Activated T-helper 1 cell treated with anti-CD3 and anti-CD28 coated beads, Interleukin-12 subunit alpha, Interleukin-12 subunit beta, Interleukin-2, Interleukin-4 antibody, amounts not matched to agents 30 ng/mL and 10 ng/mL and 1 ng/mL, durations not matched to agents 14 hours and 24 hours and 36 hours (primary cell): ENCODE data around the gene ELOVL5. TPM values are rescaled to one million over a fixed set of nuclear protein-coding genes. Genes with fewer than 3 reads are reported as not detected.
"Not testable (repeated sequence)": the region's sequence is repeated elsewhere in the genome, so short reads cannot be mapped to it uniquely, and the experiment has no call there.

Experiments
- DNase-seq: peaks from one replicate; pipeline ENCODE4 v3.0.0; 2021; ENCODE audit warnings: low spot score
- H3K27ac Mint-ChIP-seq: one replicate; pipeline ENCODE4 v1.8.0; 2021; ENCODE audit warnings: mild to moderate bottlenecking, mixed read lengths
- H3K27me3 Mint-ChIP-seq: one replicate; pipeline ENCODE4 v1.8.0; 2022; ENCODE audit warnings: mild to moderate bottlenecking, moderate library complexity, mixed read lengths; ENCODE audit not compliant: insufficient read depth
- H3K36me3 Mint-ChIP-seq: one replicate; pipeline ENCODE4 v1.8.0; 2021; ENCODE audit warnings: low read depth, mixed read lengths
- H3K4me1 Mint-ChIP-seq: one replicate; pipeline ENCODE4 v1.8.0; 2021; ENCODE audit warnings: low read depth, mixed read lengths
- H3K4me3 Mint-ChIP-seq: one replicate; pipeline ENCODE4 v1.8.0; 2021; ENCODE audit warnings: mild to moderate bottlenecking, moderate library complexity, mixed read lengths
- H3K9me3 Mint-ChIP-seq: one replicate; pipeline ENCODE4 v1.8.0; 2021; ENCODE audit warnings: mixed read lengths
- intact Hi-C: fragments of 100-400 bp; cut with micrococcal nuclease; formaldehyde crosslinking; loops from one replicate; pipeline ENCODE4 v1.15.1; 2024
- total RNA-seq: library from RNA; stranded (reverse); gene quantifications from 2 replicates; pipeline ENCODE4 v1.2.3, GENCODE V29; 2022

The ELOVL5 gene
- total RNA-seq, 1 donor from 2014 or later: 121 TPM

DNA sequence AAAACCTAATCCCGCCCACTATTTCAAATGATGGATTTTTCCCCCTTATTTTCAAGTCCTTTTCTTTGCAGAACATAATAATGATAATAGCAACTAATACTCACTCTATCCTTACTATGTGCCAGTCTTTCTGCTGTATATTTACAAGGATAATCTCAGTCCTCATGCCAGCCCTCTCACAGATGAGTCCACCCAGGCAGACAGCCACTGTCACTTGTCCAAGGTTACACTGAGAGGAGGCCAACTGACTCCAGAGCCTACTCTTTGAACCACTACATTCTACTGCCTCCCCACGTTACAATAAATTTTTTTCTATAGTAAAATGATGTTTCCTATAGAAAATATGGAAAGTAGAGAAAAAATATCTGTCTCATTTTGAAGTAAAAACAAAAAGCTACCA is 30.9 kb downstream of the ELOVL5 start:
- Mint-ChIP-seq H3K36me3 (peaks cover 12% of the 10 kb centered on the region), H3K4me3 (no peak overlapping the region), H3K27ac (no peak overlapping the region), H3K27me3 (no peaks in the 10 kb centered on the region), H3K4me1 (peaks cover 46% of the 10 kb centered on the region), H3K9me3 (no peaks in the 10 kb centered on the region)
- intact Hi-C loops: no loop called here
- DNase-seq: no peak

DNA sequence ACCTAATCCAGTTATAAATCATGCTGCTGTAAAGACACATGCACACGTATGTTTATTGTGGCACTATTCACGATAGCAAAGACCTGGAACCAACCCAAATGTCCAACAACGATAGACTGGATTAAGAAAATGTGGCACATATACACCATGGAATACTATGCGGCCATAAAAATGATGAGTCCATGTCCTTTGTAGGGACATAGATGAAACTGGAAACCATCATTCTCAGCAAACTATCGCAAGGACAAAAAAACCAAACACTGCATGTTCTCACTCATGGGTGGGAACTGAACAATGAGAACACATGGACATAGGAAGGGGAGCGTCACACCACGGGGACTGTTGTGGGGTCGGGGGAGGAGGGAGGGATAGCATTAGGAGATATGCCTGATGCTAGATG is 31.5 kb downstream of the ELOVL5 start:
- H3K4me3 Mint-ChIP-seq, H3K27me3 Mint-ChIP-seq, H3K9me3 Mint-ChIP-seq, H3K27ac Mint-ChIP-seq, intact Hi-C loops, DNase-seq: not testable (repeated sequence)
- peaks cover 14% of the 10 kb centered on the region for H3K36me3 Mint-ChIP-seq
- peaks cover 46% of the 10 kb centered on the region for H3K4me1 Mint-ChIP-seq

DNA sequence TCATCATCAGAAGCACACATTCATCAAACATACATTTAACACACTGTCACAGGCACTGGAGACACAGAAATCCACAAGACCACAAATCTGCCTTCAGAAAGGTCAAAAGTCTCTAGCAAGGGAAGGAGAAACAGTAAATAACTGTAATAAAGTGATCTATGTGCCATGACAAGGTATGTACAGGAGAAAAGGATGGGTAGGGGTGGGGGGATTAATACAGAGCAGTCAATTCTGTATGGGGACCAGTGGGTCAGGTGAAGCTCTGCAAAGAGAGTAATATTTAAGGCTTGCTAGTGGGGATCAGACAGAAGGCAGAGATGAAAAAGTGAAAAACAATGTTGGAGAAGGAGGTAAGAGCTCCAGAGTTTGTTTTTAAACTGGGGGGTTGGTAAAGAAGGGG is 32.6 kb downstream of the ELOVL5 start:
- H3K27ac Mint-ChIP-seq: no peak overlapping the region
- peaks cover 21% of the 10 kb centered on the region for H3K36me3 Mint-ChIP-seq
- H3K4me1 Mint-ChIP-seq: peaks cover 52% of the 10 kb centered on the region
- intact Hi-C loops: no loop called here
- H3K27me3 Mint-ChIP-seq: no peaks in the 10 kb centered on the region
- no peaks in the 10 kb centered on the region for H3K9me3 Mint-ChIP-seq
- no peak for DNase-seq
- H3K4me3 Mint-ChIP-seq: no peak overlapping the region

DNA sequence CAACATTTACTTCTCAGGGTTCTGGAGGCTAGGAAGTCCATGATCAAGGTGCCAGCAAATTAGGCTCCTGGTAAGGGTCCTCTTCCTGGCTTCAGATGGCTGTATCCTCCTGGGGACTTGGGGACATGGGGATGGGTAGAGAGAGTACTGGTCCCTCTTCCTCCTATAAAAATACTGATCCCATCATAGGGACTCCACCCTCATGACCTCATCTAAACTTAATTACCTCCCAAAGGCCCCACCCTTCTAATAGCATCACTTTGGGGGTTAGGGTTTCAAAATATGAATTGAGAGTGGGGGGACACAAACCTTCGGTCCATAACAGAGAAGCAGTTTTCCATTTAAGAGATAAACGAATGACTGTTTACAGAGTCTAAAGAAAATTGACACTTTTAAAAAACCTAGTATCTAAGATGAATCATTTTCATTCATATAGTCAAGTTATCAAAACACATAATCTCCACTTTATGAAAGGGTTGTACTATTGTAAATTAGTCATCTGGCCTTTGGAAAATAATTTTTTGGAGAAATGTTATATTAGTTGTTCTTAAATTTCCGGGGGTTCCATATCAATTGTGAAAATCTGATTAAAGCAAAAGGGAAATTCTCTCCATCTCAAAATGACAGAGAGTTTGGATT is 33.5 kb downstream of the ELOVL5 start:
- no peak overlapping the region for H3K4me3 Mint-ChIP-seq
- H3K4me1 Mint-ChIP-seq: peaks cover 61% of the 10 kb centered on the region
- no peak overlapping the region for H3K27ac Mint-ChIP-seq
- no peaks in the 10 kb centered on the region for H3K9me3 Mint-ChIP-seq
- no peaks in the 10 kb centered on the region for H3K27me3 Mint-ChIP-seq
- DNase-seq: no peak
- intact Hi-C loops: loop anchor here (1.0 kb wide), 1 partner anchor 8 kb away; no protein-coding TSS in a partner anchor
- H3K36me3 Mint-ChIP-seq: peaks cover 25% of the 10 kb centered on the region

DNA sequence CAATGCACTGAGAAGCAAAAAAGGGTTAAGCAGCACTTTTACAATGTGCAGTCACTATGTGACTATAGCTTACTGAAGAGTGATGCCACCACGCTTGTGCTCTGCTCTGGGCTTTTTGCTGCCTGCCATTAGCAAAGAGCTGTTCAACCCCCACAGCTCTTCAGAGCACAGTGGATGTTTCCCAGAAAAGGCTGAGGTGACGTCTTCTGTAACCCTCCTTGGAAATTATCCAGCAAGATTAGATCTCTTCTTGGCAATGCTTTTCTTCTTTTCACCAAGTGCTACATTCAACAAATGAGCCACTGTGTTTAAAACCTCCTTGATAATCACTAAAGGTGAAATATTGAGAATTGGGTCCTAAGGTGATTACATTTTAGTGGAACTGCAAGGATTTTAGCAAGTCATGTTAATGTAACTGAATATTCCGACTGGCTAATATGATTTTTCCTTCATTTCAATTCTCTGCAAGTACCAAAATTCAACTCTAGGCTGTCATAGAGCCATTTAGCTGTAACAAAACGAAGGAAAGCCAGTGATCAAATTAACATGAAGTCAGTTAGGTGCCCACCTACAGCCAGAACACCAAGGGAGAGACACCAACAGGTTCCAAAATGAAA is 34.9 kb downstream of the ELOVL5 start:
- Mint-ChIP-seq H3K27ac (peak overlapping the region; percentile 46), H3K27me3 (no peaks in the 10 kb centered on the region), H3K4me3 (no peak overlapping the region), H3K4me1 (peaks cover 74% of the 10 kb centered on the region), H3K9me3 (no peaks in the 10 kb centered on the region), H3K36me3 (peaks cover 21% of the 10 kb centered on the region)
- DNase-seq: no peak
- intact Hi-C loops: no loop called here

DNA sequence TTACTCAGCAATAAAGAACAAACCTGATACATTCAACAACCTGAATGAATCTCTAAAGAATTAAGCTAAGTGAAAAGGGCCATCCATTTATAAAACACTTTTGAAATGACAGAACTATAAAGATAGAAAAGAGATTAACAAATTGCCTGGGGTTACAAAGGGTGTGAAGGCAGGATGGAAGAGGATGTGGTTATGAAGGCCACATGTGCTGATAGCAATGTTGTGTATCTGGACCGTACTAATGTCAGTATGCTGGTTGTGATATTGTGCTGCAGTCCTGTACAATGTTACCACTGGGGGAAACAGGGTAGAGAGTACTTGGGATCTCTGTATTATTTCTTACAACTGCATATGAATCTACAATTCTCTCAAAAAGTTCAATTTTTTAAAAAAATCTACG is 36.4 kb downstream of the ELOVL5 start:
- DNase-seq: no peak
- Mint-ChIP-seq H3K36me3 (peaks cover 21% of the 10 kb centered on the region), H3K27ac (peak overlapping the region; percentile 62), H3K27me3 (no peaks in the 10 kb centered on the region), H3K4me3 (peak overlapping the region; percentile 32), H3K4me1 (peaks cover 89% of the 10 kb centered on the region), H3K9me3 (no peaks in the 10 kb centered on the region)
- intact Hi-C loops: no loop called here

DNA sequence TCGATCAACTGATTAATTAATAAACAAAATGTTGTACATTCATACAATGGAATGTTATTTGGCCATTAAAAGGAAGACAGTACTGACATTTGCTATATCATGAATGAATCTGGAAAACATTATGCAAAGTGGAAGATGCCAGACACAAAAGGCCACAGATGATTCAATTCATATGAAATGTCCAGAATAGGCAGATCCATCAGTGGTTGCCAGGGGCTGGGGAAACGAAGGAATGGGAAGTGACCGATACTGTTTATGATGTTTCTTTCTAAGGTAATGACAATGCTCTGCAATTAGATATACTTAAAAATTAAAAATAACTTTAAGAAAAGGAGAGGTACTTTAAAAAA is 37.2 kb downstream of the ELOVL5 start:
- Mint-ChIP-seq H3K27me3 (no peaks in the 10 kb centered on the region), H3K36me3 (peaks cover 21% of the 10 kb centered on the region), H3K9me3 (no peaks in the 10 kb centered on the region), H3K4me1 (peaks cover 97% of the 10 kb centered on the region), H3K27ac (peak overlapping the region; percentile 71), H3K4me3 (no peak overlapping the region)
- DNase-seq: no peak
- intact Hi-C loops: no loop called here

DNA sequence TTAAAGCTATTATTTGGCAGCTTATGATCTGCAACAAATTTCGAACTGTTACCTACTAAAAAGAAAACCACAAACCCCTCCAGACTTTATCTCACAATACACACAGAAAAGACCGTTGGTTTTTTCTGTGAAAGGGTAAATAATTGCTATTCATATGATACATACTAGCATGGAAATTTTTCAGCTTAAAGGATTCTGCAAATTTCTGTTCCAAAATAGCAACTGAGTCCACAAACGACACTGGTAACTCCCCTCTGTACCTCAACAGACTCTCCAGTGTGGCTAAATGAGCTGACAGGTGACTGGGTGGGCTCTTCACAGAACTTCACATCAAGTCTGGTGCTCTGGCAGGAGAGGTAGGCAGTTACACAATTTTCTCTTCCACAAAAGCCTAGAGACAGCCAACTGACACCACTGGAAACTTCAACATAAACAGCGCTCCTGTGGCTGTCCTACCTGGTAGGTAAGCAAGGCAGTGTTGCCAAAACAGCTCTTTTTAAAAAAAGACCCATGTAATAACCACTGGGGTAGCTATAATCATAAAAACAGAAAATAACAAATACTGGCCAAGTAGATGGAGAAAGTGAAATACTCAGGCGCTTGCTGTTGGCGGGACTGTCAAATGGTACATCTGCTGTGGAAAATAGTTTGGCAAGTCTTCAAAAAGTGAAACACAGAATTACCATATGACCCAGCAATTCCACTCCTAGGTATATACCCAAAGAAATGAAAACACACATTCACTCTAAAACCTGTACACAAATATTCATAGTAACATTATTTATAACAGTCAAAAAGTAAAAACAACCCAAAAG is 37.8 kb downstream of the ELOVL5 start:
- Mint-ChIP-seq H3K4me1 (peaks cover 95% of the 10 kb centered on the region), H3K27me3 (no peaks in the 10 kb centered on the region), H3K27ac (peak overlapping the region; percentile 71), H3K4me3 (no peak overlapping the region), H3K36me3 (peaks cover 21% of the 10 kb centered on the region), H3K9me3 (no peaks in the 10 kb centered on the region)
- intact Hi-C loops: no loop called here
- DNase-seq: no peak

DNA sequence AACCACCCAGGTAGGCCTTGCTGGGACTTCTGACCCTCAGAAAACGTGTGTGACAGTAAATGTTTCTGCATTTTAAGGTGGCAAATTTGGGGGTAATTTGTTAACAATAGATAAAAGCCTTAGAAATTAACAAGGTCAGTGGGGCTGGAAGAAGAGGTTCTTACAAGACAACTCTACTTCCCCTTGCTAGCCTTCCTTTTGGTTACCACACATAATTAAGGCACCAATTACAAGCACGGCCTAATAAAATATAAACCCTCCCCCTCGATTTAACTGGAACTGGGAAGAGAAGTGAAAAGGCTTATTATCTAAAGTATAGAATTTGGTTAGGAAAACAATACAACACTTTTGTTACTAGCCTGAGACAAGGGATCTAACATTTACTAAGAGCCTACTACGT is 38.8 kb downstream of the ELOVL5 start:
- Mint-ChIP-seq H3K27me3 (no peaks in the 10 kb centered on the region), H3K4me1 (peaks cover 85% of the 10 kb centered on the region), H3K4me3 (no peak overlapping the region), H3K36me3 (peaks cover 18% of the 10 kb centered on the region), H3K27ac (no peak overlapping the region), H3K9me3 (no peaks in the 10 kb centered on the region)
- intact Hi-C loops: loop anchor here (5.0 kb wide), 2 partner anchors 102 to 117 kb away; no protein-coding TSS in a partner anchor
- DNase-seq: no peak

DNA sequence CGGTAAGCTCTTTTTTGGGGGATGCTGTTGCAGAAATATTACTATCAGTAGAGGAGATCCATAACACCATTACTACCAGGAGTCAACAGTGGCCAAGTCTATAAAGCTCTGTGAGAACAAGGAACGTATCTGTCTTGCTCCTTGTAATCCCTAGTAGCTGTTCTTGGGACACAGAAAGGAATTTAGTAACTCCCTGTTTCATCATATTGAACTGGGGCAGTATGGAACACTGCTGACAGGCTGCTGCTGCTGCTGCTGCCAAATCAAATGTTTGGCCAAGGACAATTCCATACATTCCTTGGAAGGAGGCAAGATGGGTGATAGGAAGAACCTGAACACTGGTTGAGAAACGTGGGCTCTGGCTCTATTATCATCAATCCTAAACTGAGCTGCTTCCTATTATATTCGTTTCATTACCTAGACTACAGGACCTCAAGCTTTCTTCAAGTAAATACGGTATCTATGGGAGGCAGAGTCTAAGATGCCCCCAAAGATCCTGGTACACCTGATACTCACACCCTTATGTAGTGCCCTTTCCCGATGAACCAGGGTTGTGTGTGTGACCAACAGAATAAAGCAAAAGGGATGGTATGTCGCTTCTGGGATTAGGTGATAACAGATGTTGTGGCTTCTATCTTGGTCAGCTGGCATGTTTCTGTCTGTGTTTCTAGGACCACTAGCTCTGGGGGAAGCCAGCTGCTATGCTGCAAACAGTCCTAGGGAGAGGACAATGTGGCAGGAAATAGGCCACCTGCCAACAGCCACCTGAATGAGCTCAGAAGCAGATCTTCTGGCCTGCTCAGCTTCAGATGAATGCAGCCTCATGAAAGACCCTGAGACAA is 39.5 kb downstream of the ELOVL5 start:
- H3K27ac Mint-ChIP-seq: peak overlapping the region; percentile 27
- H3K9me3 Mint-ChIP-seq: no peaks in the 10 kb centered on the region
- DNase-seq: no peak
- H3K27me3 Mint-ChIP-seq: no peaks in the 10 kb centered on the region
- H3K4me3 Mint-ChIP-seq: no peak overlapping the region
- intact Hi-C loops: loop anchor here (5.0 kb wide), 2 partner anchors 103 to 118 kb away; no protein-coding TSS in a partner anchor
- H3K4me1 Mint-ChIP-seq: peaks cover 83% of the 10 kb centered on the region
- H3K36me3 Mint-ChIP-seq: peaks cover 21% of the 10 kb centered on the region

DNA sequence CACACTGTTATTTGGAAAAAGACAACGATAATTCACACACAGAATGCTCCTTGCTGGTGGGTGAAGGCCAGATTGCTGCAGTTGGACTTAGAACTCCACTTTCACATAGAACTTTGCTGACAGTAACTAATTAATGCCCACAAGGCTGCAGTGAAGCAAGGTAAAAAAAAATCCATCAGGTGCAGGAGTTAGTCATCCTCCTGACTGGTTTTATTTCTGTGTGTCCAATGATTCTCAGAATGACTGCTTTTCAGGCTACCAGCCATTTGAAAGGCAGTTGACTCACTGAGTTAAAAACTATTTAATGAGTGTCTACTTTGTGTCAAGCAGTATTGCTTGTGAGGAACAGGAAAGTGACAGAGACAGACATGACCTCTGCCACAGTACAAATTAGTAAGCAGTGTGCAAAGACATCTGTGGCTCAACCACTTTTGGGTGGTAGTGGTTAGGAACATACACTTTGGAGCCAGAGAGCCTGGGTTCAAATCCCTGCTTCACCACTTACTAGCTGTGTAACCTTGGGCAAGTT is 41.9 kb downstream of the ELOVL5 start:
- Mint-ChIP-seq H3K4me1 (peaks cover 83% of the 10 kb centered on the region), H3K36me3 (peaks cover 12% of the 10 kb centered on the region), H3K9me3 (no peaks in the 10 kb centered on the region), H3K27me3 (no peaks in the 10 kb centered on the region), H3K27ac (peak overlapping the region; percentile 18), H3K4me3 (peak overlapping the region; percentile 7)
- peak; percentile 24 for DNase-seq
- intact Hi-C loops: loop anchor here (1.0 to 5.0 kb wide), 8 partner anchors 8 to 120 kb away; partner anchors contain the start of gene ELOVL5

DNA sequence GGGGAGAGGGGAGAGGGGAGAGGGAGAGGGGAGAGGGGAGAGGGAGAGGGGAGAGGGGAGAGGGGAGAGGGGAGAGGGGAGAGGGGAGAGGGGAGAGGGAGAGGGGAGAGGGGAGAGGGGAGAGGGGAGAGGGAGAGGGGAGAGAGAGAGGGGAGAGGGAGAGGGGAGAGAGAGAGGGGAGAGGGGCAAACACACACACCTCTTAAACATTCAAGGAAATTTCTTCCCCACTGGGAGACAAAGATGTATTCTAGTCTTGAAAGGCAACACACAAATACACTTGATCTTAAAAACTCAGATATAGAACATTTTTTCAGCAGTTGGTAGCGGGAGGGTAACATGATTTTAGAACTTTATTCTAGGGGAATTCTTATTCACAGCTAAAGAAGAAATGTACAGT is 42.5 kb downstream of the ELOVL5 start:
- intact Hi-C loops: loop anchor here (2.0 to 5.0 kb wide), 4 partner anchors 17 to 121 kb away; no protein-coding TSS in a partner anchor
- H3K4me3 Mint-ChIP-seq, H3K9me3 Mint-ChIP-seq, DNase-seq, H3K36me3 Mint-ChIP-seq, H3K27me3 Mint-ChIP-seq: not testable (repeated sequence)
- H3K4me1 Mint-ChIP-seq: peaks cover 84% of the 10 kb centered on the region
- H3K27ac Mint-ChIP-seq: peak overlapping the region; percentile 18
